Activated T-cell treated with anti-CD3 and anti-CD28 coated beads, Interleukin-2, amount 50 U/mL, for 1 hour (primary cell): ENCODE results near the gene FAM163A.

Experiments used
- DNase-seq: peaks from one replicate; pipeline ENCODE4 v3.0.0-alpha.2; 2020

The FAM163A gene

DNA sequence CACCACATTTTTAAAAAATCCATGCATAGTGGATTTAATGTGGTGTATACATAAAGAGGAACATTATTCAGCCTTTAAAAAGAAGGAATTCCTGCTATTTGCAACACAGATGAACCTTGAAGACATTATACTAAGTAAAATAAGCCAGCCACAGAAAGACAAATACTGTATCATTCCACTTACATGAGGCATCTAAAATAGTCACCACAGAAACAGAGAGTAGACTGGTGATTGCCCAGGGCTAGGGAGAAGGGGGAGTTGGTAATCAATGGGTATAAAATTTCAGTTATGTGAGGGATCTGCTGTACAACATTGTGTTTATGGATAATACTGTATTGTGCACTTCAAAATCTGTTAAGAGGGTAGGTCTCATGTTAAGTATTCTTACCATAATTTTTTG is 10.0 kb downstream of the FAM163A start:
- no peak for DNase-seq

DNA sequence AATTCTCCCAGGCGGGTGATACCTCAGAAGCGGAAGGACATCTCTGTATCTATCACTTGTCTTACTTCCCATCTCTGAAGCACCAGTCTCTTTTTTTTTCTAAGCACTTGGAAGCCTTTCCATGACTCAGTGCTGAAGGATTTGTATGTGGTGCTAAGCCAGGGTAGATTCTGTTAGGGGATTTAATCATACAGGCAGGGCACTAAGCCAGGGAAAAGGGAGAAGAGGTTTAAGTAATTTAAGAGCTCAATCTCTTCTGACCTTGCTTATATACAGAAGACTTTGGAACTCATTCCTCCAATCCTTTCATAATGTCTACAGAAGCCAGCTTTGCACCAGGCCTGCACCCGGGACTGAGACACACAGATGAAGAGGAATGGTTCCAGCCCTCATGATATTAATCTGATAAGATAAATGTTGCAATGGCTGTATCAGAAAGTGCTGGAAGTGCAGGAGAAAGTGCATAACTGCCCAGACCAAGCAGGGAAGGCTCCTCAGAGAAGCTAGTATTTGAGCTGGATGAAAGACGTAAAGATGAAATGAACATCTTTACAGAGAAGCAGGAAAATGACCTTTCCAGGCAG is 11.0 kb downstream of the FAM163A start:
- no peak for DNase-seq

DNA sequence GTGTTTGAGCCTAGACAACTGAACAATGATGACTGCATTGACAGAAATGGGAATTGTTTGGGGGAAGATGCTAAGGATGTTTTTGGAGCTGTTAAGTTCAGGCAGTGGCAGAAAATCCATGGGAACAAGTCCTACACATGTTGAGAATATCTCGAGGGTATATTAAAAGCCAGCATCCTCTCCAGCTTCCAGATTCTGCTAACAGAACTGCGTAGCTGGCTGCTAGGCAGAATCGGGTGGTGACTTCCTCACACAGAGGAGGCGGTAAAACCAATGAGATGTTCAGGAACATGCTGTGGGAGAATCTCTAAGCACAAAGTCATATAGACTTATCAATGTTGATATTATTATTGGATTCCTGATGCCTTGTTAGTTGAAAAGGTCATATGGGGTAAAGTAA is 14.8 kb downstream of the FAM163A start:
- no peak for DNase-seq

DNA sequence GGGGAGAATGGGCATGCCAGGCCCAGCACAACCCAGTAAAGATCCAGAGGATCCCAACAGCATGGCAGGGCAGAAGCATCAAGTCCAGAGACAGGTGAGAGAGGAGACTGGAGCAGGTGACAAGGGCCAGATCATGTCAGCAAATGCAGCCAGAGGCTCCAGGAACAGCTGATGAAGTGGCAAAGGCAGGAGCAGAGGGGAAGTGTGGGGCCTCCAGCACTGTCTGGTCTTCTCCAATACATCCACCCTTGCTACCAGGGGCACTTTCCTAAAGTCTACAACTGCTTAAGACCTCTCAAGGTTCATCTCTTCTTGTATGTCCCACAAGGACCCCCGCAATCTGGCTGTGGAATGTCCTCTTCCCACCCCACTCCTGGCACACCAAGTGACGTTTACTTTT is 17.4 kb downstream of the FAM163A start:
- no peak for DNase-seq

DNA sequence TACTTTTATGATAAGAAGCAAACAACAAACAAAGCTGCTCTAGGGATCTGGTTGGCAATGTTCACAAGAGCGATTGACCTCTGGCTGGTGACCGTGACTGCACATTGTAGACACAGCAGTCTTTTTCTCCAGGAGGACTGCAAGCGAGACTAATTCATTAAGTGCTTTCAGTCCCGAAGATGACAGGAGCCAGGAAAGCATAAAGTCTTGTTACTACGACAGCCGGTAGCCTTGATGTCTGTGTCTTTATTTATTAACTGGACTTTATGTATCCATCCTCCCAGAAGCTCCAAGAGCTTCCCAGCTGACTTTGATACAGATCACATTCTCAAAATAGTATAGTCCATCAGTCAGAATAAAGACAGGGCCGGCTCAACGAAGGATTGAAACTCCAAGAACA is 18.2 kb downstream of the FAM163A start:
- DNase-seq: no peak

DNA sequence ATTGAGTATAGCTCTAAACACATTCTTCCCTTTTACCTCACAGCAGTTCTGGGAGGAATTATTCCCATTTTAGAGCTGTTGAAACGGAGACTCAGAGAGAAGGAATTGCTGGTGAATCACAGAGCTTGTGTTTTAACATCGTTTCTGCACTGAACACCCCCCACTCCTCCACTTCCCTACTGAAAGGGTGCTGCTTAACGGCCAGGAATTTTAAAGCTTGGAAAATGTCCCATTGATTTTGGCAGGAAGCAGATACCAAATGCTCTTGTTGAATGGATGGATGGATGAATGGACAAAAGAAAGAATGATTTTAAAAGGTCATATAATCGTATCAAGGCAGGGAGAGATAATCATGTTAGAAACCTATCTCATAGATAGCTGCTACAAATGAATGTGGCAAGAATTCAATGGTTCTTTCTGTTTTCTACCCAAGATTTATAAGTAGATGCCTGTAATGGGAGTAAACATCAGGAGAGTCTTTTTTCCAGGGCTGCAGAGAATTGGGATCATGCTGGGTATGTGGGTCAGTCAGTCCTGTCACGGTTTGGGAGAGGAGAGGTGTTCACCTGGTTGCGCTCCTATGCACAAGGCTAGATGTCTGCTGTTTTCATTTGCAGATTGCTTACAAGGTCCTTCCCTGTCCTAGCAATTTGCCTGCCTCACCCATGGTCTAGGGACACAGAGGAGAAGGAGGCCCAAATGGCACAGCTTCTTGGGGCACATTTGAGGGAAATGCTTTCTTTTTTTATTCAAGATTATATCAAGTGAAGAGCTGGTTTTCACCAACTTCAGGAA is 19.0 kb downstream of the FAM163A start:
- DNase-seq: no peak

DNA sequence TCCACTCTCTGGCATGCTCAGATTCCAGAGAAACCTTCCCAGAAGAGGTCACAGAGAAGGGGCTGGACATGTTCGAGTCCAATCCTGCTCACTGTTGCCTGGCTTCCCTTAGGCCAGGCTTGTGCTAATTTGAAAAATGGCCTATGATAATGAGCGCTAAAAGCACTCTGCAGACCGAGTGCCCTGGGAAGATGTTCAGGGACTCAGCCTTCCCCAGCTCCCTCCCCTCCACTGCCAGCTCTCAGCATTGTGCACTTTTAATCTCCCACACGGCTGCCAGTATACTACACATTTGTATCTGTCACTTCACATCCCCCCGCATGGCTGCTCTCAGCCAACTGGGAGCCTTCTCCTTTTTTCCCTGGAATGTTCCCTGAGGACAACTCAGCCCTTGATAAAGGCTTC is 24.1 kb downstream of the FAM163A start:
- no peak for DNase-seq

DNA sequence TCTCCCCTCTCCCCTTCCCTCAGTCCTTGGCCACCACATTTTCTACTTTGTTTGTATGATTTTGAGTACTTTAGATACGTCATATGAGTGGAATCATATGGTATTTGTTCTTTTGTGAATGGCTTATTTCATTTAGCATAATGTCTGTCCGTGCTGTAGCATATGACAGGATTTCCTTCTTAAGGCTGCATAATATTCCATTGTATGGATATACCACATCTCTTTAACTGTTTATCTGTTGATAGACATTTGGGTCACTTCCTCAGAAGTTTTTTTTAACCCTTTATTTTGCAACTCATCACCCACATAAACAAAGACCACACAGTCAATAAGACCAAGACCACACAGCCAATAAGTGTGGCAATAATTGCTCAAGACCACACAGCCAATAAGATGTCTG is 24.9 kb downstream of the FAM163A start:
- DNase-seq: no peak

DNA sequence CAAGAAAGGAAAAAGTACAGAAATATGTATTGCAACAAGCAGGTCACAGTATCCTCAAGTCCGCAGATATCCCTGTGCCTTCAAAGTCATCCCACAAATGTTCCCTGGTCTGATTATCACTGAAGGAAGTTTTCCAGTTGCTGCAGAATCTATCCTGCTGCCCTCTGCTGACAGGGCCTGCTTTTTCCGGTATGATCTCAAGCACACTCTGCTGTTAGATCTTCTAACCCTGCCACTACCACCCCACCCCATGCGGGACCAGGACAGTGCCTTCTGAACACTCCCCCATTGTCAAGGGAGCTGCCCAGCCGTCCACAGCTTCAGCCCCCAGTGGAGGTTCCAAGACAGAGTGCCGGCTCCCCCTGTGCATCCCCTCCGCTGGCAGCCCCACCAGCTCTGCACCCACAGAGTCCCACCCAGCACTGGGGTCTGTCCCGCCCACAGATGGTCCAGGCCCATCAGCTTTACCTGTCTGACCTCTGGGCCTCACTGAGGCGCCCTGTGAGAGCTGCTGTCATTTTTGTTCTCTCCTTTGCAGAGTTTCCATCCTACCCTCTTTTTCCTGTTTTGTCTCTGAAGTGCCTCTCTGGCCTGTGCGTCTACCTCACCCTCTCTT is 27.9 kb downstream of the FAM163A start:
- DNase-seq: no peak

DNA sequence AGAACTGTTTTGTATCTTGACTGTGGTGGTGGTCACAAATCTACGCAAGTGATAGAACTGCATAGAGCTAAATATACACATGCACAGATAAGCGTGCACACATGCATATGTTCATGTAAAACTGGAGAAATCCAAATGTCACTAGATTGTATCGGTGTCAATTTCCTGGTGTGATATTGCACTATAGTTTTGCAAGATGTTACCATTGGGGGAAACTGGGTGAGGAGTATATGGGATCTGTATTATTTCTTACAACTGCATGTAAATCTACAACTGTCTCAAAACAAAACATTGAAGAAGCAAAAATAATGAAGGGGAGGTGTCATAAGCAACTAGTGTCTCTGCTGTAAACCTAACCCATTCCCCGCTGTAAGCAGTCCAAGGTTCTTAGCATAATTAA is 30.2 kb downstream of the FAM163A start:
- no peak for DNase-seq

DNA sequence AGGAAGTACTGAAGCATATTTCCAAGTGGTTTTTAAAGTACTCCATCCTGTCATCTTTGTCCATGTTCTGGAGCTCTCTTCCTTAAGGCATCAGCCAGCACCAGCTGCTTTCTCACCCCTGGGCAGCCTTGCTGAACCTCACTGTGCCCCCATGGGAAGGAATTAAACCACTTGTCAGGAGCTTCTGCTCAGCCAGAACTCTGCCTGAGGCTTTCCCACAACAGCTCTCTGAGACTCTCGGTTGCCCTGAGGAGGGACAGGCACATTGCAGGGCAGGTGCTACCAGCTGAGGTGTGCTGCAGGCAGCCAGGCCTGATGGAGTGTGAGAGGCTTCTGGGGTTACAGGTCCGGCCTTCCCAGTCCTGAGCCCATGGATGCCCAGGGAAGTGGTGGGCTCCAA is 30.9 kb downstream of the FAM163A start:
- no peak for DNase-seq

DNA sequence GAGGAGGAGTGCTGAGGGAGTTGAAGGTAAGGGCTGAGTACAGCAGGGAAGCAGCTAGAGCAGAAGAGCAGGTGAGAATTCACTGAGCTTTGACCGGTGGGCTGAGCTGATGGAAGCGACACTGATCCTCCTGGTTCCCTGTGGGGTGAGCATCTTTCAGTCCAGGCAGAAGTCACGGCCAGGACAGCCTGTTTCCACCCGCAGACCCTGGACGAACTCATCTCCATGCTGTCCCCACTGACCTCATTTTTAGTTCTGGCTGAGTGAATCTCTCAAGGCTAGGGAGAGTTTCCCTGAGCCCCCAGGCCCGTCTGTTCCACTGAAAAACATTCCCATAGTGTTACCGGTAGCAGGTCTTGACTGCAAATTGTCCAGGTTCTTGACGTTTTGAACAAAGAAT is 31.5 kb downstream of the FAM163A start:
- DNase-seq: no peak

DNA sequence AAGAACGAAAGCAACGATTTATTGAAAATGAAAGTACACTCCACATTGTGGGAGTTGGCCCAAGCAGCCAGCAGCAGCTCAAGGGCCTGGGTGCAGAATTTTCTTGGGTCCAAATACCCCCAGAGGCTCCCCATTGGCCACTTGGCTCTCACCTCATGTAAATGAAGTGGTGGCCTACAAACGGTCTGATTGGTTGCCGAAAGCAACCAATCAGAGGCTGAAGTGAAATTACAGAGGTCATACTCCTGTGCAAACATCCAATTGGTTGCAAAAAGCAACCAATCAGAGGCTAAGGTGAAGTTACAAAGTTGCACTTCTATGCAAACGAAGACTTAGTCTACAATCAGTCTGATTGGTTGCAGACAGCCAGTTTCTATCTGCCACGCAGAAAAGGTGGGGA is 31.9 kb downstream of the FAM163A start:
- no peak for DNase-seq

DNA sequence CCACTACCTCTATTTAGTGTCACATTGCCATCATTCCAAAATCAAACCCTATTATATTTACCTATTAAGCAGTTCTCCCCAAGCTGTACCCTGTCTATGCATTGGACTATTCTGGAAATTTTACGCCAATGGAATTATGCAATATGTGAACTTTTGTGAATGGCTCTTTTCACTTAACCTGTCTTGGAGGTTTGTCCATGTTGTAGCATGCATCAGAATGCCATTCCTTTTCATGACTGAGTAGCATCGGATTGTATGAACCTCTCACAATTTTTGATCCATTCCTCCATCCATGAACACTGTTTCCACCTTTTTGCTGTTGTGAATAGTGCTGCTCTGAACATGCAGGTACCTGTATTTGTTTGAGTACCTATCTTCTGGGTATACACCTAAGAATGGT is 33.7 kb downstream of the FAM163A start:
- no peak for DNase-seq

DNA sequence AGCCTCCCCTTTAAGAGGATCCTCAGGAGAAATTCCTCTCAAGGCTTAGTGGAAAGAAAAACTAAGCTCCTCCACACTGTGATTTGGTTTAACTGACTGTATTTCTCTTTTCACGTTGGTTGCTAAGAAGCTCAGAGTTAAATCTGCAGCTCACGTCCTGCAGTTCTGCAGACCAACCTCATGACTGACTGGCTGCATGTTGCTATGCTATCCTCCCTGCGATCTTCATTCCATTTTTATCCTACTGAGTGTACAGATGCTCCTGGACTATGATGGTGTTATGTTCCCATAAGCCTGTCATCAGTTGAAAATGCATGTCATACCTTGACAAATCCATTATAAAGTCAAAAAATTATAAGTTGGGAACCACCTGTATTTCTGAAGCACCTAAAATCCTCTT is 34.6 kb downstream of the FAM163A start:
- no peak for DNase-seq

DNA sequence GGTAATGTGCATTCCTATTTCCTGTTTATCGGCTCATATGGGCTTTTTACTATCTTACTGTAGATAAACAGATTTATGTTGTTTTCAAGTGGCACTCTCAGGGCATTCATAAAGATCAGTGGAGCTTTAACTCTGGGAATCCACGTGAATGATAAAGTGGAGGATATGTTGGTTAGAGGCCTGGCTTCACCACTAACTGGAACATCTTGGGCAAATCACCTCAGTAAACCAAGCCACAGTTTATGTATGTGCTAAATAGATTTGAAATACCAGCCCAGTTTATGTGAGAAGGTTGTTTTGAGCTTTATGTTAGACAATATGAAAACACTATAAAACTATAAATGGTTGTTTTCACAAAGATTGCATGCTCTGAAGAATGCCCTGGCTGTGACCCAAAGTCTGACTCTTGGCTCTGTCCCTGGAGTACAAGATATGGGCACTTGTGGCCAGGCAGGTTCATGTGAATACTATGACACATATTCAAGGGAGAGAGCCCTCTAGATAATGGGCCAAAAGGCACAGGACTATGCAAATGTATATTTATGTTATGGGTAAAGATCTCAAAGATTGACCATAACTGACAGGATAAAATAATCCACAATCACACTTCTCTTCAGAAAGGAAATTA is 36.7 kb downstream of the FAM163A start:
- no peak for DNase-seq

DNA sequence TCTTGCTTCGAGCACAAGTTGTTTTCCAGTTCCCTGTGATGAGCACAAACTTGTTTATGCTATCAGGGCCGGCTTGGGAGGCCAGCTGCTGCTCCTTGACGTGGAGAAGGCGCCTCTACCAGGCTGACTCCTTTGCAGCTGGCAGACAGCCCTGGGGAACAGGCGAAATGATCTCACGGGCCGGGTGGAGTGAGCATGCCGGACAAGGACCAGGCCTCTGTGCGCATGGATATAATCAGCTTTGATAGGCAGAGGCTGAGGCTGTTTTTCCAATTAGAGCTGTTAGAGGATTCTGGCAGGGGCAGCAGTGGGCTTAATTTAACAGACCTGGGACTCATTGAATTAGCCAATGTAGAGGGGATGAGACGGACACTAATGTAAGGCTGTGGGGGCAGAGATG is 38.9 kb downstream of the FAM163A start:
- DNase-seq: no peak

DNA sequence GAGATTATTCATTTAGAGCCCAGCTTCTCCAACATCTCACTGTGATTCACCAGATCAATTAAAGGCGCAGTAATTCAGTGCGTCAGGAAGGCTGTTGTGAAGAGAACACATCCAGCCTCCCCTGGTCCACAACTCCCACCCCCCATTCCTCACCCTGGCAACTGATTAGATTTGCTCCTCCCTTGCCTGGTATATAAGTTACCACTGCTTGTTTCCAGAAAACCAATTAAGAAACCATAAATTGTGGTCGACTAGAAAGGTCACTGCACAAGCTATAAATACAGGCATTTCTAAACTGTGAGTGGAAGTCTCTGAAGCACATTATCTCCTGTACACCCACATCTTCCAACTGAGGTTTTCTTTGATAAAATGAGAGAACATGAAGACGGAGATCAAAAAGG is 41.9 kb downstream of the FAM163A start:
- no peak for DNase-seq

DNA sequence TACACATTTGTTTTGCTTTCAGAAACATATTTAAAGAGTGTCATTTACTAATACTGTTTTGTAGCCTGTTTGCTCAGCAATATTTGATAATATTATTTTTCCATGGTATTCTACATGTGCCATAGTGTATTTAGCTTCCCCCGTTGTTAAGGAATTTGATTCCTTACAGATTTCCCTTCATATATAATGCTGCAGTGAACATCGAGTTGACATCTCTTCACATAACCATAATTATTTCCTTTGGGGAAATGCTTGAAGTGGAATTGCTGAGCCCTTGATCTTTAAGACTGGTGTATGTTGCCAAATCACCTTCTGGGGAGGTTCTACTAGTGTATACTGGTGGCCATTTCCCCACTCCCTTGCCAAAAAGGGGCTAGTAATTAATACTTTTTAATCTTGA is 42.6 kb downstream of the FAM163A start:
- DNase-seq: no peak

DNA sequence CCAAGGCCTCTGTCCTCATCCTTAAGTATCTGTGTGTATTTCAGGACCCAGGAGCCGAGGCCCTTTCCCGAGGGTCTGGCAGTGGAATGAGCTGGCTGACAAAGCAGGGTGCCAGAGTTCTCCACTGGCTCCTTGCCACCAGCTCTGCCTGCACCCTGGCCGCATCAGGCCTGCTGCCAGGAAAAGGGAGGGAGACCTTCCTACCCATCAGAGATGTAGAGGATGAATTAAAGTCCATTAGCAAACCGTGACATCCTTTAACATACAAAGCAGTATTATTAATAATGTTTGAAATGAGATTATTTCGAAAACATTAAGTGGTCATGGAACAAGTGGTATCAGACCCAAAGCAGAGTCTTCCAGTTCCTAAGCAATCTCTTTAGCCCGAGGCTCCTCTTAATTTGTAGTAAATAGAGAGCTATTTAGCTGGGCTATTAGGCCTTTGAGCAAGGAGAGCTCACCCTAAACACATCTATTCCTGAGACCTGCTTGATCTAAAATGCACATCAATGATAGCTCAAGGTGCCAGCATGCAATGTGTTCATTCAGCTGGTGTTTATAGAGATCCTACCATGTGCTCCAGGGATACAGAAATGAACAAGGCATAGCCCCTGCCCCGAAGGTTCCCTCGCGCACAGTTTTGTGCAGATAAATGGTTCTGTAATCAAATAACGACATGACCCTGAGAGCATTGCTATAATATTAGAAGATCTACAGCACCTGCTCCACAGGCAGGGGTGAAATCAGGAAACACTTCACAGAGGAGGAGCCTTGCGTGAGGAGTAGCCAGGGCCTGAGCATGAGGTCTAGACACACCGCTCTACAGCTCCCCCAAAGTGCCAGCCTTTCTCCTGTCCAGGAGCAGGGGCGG is 44.0 kb downstream of the FAM163A start:
- no peak for DNase-seq

DNA sequence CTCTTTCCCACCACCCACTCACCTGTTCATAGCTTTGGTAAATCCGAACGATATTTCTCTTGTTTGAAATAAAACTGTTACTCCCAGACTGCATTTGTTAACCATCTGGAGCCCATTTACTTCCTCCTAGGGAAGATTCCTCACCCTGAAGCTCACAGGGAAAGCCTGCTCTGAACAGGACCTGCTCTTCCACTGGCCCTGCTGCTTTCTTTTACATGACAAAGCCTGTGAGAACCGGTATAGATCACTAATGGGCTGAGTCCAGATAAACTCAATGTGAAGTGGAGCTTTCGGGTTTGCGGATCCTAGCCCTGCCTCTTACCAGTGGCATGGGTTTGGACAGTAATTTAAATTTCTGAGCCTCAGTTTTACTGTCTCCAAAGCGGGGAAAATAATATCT is 45.2 kb downstream of the FAM163A start:
- no peak for DNase-seq

DNA sequence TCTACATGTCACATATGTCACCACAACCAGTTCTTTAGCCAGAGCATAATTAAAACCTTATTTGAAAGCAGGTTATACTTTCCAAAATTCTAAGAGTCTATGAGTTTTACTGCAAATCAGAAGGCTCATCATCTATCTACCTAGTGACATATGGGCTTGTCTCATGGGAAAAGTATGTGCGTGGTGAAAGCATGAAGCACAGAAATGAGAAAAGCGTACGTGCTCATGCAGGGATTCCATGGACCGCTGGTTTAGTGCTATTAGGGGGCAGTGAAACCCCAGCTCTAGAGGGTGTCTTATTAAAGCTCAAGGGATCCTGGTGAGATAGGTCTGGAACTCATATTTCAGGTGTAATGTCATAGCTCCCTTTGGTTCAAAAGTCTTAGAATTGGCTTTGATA is 50.2 kb downstream of the FAM163A start:
- DNase-seq: no peak

DNA sequence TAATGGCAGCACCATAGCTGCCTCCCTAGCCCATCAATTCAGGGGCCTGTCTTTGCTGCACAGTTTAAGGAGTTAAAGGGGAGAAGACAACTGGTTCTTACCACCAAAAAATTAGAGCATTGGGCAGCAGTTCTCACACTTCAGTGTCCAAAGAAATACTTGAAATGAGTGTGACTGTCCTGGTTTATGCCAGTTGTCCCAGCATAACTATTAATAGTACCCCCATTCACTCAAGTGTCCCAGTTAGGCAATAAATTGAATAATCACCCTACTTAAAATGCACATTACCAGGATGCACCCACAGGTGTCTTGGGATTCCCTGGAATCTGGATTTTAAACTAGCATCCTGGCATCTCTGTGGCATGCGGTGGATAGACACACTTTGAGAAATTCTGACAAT is 51.1 kb downstream of the FAM163A start:
- DNase-seq: no peak
